Hepatocyte (in vitro differentiated cells): ENCODE measurements around the gene UBE2Q2.

Experiments used
- CTCF ChIP-seq: fragments of 200-600 bp; sonication (generic); IDR thresholded peaks from 2 replicates; pipeline ENCODE4 v1.5.1; 2016; ENCODE audit warnings: antibody characterized with exemption, mild to moderate bottlenecking; ENCODE audit not compliant: poor library complexity
- EZH2 ChIP-seq: fragments of 200-600 bp; sonication (generic); IDR thresholded peaks from 2 replicates; pipeline ENCODE4 v1.6.1; 2016; ENCODE audit warnings: antibody characterized with exemption, mild to moderate bottlenecking, borderline replicate concordance
- EZH2phosphoT487 ChIP-seq: fragments of 200-600 bp; sonication (generic); IDR thresholded peaks from one replicate; pipeline ENCODE4 v1.6.1; 2018; ENCODE audit warnings: antibody characterized with exemption, mild to moderate bottlenecking, low read depth, moderate library complexity; ENCODE audit not compliant: unreplicated experiment, severe bottlenecking

- TF ChIP-seq CTCF: no peak
- no peak for TF ChIP-seq EZH2
- no peak for TF ChIP-seq EZH2phosphoT487
These were observed 19.2 kb upstream of the UBE2Q2 start for GRCh38 chr15:75823860-75824613.
